GM19438 (cell line): ENCODE measurements around the gene MVP.
"Not testable (repeated sequence)": the region's sequence is repeated elsewhere in the genome, so short reads cannot be mapped to it uniquely, and the experiment has no call there.

Source experiments
- ATAC-seq: cut with Tn5 transposase; IDR thresholded peaks from one replicate; pipeline ENCODE4 v1.9.1; 2021; ENCODE audit warnings: low read depth; ENCODE audit not compliant: unreplicated experiment

Gene MVP

DNA sequence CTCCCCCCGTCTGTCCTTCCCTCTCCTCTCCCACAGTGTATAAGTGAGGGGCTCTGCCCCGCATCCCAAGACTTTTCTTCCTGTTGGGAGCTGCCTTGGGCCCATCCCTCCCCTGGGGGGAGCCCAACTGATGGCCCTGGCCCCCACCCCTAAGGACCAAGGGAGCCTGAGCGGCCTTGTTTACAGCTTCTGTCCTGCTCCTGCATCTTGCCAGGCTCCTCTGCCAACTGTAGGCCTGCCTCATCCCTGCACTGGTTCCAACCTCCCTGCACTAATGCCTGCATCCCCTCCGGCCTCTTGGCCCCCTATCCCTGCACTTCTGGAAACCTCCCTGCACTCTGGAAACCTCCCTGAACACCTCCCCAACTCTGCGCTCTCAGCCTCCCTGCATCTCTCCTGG, 5.7 kb upstream of the MVP start:
- no peak for ATAC-seq

DNA sequence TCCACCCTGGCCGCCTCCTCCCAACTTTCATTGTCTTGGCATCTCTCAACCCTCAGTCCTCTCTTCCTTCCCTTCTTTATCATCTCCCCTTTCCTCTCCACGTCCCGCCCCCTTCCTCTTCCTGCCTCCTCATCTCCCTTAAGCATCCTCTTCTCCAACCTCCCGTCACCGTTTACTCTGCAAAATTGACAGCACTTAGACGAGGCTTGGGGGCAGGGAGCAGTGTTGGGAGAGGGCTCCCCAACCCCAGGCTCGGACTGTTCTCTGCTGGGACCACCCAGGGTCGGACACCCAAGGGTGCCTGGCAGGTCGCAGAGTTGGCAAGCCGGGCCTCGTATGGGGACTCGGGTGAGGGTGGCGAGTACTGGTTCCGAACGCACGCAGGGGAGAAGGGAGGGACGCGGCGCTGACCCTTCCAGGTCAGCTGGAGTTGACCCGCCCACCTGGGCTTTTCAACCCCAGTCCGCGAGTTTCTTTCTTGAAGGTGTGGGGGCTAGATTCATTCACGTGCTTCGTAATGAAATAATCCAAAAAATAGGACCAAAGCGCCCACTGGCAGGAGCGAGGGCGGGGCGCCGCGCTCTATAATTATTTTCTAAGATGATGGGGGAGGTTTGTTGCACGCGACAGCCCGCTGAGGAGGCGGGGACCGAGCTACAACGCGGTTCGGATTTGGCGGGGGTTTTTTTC, 5.1 kb upstream of the MVP start:
- ATAC-seq = no peak

DNA sequence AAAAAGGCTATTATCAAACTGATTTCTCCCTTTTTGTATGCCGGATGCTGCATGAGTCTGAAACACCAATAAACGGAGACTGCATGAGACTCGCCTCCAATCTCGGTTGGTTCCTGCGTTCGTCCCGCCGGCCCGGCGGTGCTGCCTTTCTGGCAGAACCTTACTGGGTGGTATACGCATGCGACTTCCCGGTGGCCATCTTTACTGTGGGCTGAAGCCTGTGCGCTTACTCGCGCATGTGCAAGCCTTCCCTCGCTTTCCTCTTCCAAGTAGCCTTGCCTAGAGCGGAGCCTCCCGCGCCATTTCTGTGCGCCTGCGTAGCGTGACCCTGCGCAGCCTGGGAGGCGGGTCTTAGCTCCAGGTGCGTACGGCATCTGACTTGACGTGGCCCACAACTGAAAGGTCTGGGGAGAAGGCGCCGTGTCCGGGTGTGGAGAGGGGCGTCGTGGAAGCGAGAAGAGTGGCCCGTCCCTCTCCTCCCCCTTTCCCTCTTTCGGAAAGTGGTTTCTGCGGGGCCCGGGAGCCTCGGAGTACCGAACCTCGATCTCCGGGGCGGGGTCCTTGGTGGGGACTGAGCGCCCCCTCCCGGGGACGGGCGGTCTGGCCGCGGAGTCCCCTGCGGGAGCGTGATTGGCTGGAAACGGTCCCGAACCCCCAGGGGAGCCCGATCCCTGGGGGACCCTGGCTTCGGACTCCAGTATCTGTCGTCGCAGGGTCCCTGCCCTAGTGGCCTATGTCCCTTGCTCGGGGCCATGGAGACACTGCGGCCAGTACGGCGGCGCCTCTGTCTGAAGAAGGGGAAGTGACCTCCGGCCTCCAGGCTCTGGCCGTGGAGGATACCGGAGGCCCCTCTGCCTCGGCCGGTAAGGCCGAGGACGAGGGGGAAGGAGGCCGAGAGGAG, 4.2 kb upstream of the MVP start, which contains the start of gene PAGR1:
Gene PAGR1 (plus strand): TSS at position 360 of the 901 bp plus-strand sequence. CDS start 374 bp downstream, at position 734.
- peak; percentile 56 for ATAC-seq

- peak; percentile 23 for ATAC-seq
These were observed 3.4 kb upstream of the MVP start for GRCh38 chr16:29816694-29817441.

GRCh38 chr16:29818082-29818481, 2.2 kb upstream of the MVP start:
- ATAC-seq = no peak

GRCh38 chr16:29819506-29819905, 756 bp upstream of the MVP start:
- ATAC-seq = no peak

DNA sequence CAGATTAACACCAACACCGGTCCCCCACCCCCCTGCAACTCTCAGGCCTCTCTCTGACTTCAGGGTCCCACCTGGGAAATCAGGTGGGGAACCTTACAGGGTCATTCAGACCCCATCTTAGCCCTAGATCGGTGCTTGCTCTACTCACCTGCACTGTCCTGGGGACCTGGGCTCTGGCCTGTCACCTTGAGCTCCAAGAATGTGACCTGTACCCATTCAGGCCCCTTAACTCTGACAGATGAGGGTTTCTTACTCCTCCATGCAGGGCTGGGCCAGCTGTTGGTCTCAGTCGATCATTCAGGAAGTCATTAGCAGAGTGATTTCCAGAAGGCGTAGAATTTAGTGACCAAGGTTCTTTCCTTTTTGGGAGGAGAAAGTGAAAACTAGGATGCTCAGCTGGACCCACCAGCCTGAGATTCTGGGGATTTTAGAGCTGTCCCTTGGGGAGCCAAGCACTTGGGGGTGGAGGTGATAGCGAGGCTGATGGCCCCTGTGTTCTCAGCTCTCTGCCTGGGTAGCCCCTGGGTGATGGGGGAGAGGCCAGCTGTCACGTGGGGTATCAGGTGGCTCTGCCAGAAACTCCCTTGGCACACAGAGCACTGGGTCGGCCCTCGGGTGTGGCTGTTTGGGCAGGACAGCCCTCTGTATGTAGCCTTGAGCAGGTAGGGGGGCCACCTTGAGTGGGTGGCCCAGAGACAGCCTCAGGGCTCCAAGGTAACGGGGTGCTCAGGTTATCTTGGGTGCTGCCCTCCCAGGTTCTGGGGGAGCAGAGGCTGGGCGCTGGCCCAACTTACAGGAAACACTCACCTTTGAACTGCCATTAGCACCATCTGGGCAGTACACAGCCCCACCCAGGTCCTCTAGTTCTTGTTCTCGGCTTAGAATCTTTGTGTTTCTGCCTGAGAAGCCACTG, 724 bp downstream of the MVP start:
- no peak for ATAC-seq

DNA sequence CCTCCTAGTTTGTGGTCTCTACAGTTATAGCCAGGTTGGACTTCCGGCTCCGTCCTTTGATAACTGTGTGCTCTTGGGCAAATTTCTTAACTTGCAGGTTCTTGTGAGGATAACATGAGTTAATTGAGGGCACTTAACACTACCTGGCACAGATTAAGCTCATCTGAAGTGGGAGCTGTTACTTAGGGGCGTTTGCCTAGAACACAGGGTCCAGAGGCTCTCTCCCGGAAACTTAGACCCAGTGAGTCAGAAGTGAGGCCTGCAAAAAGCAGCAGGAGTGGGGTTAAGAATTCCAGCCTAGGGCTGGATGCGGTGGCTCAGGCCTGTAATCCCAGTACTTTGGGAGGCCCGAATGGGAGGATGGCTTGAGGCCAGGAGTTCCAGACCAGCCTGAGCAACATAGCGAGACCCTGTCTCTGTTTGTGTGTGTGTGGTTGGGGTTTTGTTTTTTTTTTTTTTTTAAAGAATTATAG, 1.4 kb downstream of the MVP start:
- ATAC-seq = no peak

- ATAC-seq = no peak
These were observed 4.4 kb downstream of the MVP start for GRCh38 chr16:29824589-29825144.

DNA sequence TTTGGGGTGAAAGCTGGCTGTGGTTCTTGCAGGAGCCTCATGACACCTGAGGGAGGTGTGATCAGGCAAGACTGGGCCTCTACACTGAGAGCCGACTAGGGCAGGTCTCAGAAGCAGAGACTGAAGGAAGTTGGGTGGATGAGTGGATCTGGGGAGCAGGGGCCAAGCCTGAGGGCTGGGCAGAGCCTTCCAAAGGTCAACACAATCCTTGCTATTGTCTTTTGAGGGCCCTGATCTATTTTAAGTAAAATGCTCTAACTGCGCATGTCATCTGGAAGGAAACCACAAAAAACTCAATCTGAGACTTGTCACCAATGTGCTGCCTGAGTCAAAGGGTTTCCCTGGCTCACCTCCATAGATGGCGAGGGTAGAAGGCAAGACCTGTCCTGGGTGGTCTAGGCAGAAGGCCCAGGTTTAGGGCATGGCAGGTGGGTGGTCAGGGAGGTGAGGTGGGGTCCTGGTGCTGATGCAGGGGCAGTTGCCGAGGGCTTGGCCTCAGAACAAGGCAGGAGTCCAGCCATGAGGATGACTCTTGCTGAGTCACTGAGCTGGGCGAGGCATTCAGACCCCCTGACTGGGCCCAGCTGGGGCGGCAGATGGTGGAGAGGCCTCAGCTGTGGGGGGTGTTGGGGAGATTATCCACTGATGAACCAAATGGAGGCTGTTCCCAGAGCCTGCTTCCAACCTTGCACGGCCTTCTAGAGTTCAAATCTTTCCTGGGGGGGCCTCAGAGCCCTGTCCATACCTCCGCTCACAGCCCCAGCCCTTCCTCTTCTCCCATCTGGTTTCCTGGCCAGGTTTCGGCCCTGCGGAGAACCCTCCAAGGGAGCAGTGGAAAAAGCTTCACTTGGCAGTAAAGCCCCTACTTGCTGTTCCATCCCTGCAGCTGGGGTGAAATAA, 5.1 kb downstream of the MVP start:
- ATAC-seq = no peak

DNA sequence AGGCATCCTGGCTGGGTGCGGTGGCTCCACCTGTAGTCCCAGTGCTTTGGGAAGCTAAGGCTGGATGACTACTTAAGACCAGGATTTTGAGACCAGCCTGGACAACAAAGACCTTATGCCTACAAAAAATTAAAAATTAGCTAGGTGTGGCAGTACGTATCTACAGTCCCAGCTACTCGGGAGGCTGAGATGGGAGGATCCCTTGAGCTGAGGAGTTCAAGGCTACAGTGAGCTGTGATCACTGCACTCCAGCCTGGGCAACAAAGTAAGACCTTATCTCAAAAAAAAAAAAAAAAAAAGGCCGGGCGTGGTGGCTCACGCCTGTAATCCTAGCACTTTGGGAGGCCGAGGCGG, 6.1 kb downstream of the MVP start:
- no peak for ATAC-seq

GRCh38 chr16:29830774-29831173, 10.5 kb downstream of the MVP start:
- no peak for ATAC-seq

DNA sequence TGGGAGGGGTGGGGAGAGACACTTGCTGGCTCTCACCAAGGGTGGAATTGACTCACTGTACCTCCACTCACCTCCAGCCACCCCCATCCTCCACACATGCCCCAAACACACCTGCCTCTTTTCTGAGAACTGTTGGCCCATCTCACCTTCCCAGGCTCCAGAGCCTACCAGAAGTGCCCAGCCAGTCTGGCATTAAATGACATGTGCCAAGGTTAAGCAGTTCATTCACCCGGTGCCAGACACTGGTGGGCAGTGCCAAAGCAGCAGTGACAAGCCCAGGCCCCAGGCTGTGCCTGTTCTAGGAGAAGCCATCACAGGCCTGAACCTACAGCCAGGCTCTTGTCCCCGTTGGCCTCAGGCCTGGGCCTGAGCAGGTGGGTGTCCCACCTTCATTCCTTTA, 11.2 kb downstream of the MVP start:
- ATAC-seq = no peak

DNA sequence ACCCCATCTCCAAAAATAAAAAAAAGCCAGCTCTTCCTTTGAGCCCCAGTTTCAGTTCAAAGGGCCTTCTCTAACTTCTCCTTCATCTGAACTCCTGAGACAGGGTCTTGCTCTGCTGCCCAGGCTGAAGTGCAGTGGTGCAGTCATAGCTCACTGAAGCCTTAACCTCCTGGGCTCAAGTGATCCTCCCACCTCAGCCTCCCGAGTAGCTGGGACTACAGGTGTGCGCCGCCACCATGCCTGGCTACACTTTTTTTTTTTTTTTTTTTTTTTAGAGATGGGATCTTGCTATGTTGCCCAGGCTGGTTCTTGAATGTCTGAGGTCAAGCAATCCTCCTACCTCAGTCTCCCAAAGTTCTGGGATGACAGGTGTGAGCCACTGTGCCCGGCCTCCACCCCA, 13.0 kb downstream of the MVP start:
- ATAC-seq = not testable (repeated sequence)

- ATAC-seq = no peak
These were observed 13.8 kb downstream of the MVP start for GRCh38 chr16:29834079-29834478.

GRCh38 chr16:29835926-29836325, 15.7 kb downstream of the MVP start:
- no peak for ATAC-seq

- no peak for ATAC-seq
These were observed 16.4 kb downstream of the MVP start for GRCh38 chr16:29836623-29837022.

DNA sequence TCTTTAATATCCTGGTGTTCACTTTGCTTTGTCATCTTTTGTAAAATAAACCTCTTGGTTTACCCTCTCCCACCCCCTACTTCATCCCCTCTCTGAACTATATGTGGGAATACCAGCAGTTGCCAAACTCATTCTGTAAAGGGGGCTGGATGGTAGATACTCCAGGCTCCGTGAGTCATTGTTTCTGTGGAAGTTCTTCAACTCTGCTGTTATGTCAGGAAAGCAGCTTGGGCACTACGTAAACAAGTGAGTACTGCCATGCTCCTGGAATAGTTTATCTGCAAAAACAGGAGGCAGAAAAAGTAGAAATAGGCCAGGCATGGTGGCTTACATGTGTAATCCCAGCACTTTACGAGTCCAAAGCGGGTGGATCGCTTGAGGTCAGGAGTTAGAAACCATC, 17.6 kb downstream of the MVP start:
- ATAC-seq = no peak

DNA sequence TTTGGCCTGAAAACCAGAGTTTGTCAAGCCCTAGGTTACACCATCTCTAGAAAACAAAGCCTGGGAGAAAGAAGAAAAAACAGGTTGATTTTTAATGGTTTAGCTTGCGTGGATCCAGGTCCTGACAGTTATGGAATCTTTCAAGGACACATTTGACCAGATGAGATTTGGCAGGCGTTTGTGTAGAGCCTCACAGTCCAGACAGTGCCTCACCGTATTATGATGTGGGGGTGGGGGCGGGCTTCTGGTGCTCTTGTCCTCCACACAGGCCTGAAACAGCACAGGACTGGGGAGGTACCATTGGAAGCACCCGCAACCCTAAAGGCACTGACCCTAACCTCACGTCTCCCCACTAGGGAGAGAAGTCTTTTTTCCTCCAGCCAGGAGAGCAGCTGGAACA, 19.6 kb downstream of the MVP start:
- no peak for ATAC-seq
